HG02763 (cell line): ENCODE data around the gene PHLPP1.
"Not testable (repeated sequence)": the region's sequence is repeated elsewhere in the genome, so short reads cannot be mapped to it uniquely, and the experiment has no call there.

ENCODE experiments used
- ATAC-seq: cut with Tn5 transposase; IDR thresholded peaks from one replicate; pipeline ENCODE4 v1.9.1; 2021; ENCODE audit warnings: mild to moderate bottlenecking, moderate library complexity; ENCODE audit not compliant: unreplicated experiment

The PHLPP1 gene

DNA sequence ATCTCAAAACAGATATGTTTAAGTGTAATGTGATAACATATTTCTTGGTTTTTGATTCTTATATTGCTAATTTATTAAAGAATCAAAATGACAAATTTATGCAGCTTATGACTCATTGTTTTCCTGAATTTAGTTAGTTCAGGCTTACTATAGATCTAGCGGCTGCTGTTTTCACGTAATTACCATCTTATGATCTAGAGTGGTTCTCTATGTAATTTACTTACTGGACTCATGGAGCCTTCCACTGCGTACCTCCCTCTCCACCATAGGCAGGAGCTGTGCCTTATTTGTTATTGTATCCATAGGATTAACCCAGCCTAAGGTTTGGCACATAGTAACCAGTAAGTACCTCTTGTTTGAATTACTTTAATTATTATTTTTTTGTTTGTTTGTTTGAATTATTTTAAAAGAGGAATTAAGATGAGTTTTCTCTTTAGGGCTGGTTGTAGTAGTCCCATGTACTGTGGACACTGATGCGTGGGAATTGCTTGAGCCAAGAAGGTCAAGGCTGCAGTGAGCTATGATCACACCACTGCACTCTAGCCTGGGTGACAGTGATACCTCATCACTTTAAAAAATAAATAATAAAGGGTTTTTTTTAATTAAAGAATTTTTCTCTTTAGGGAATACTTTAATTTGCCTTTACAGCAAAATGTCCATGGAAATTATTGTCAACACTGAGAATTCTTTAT lies 165.5 kb downstream of the PHLPP1 start:
- ATAC-seq: no peak

DNA sequence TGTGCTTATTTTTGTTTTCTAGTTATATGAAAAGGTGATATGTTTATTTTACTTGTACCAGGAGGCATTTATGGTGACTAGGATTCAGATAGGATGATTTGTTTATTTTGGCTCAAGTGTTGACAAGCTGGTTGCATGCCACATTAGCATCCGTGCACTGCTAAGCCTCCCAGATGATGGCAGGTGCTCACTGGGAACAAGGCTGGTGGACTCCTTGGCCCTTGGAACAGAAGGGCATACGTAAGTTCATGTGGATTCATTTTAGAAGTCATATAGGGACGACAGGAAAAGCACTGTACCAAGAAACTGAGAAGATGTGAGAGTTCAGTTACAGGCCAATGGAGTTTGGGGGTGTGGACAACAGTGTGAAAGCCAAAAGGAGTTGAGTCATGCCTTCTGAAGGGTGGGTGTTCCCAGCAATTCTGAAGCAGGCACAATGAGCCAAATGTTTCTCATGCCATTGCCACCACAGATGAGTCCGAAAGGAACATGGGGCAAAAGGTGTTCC lies 166.2 kb downstream of the PHLPP1 start:
- ATAC-seq: no peak

DNA sequence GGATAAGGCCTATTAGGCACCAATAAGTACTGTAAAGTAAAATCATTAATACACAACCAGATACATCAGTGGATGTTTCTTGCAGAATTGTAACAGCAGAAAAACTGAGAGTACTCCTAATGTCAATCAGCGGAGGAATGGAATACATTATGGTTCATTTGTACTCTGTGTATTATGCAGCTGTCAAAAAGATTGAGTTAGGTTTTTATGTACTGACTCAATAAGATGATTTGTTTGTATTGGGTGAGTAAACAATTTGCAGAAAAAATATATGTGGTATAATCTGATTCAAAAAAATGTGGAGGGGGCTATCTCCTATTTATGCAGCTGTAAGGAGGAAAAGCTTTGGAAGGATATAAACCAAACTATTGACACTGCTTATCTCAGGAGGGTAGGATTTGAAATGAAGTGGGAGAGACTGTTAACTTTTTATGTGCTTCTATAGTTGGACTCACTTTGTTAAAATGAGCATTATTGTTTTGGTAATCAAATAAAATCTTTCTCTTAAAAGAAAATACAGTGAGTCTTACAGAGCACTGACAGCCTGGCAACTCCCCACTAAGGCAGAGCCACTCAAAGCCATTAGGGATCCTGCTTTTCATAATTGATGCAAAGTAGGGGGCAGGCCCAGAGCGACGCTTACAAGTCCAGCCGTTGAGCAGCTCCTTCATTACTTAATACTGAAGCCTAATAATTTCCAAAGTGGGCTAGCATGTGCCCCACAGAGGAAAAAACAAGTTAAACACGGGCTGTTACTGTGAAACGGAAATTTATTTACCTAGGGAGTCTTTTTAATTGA lies 168.8 kb downstream of the PHLPP1 start:
- no peak for ATAC-seq

DNA sequence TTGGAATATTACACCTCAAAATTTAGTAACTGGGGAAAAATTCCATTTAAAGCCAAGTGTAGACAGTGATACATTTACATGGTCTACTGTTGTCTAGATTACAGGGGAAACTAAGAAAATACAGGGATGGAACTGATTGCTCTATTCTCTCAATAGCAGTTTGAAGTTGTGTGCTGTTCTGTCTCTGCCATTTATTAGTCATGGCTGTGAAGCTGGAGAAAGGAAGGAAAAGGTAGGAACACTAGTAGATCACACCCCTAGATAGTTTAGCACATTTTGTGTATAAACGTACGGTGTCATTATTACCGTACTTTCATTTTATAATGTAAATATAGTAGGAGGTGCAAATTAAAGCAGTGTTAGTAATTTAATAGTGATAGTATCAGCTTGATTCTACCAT lies 170.5 kb downstream of the PHLPP1 start:
- ATAC-seq: no peak

- ATAC-seq: no peak
These were observed 179.5 kb downstream of the PHLPP1 start for GRCh38 chr18:62894681-62895390.

DNA sequence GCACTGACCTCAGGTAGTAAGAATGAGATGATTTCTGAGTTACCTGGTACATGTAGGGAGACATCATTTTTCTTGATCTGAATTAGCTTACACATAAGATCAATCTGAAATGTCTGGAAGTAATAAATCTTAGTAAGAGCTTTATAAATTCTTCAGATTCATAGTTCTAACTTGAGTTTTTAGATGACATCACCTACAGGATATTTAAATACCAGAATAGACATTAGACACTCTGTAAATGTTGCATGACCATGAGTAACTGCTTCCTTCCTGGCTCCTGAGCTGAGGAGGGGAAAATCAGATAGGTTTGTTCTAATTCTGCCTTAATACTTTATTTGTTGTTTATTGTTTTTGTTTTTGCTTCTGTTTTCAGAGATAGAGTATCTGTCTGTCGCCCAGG lies 181.8 kb downstream of the PHLPP1 start:
- no peak for ATAC-seq

GRCh38 chr18:62898359-62898758 lies 183.0 kb downstream of the PHLPP1 start:
- peak; percentile 90 for ATAC-seq

DNA sequence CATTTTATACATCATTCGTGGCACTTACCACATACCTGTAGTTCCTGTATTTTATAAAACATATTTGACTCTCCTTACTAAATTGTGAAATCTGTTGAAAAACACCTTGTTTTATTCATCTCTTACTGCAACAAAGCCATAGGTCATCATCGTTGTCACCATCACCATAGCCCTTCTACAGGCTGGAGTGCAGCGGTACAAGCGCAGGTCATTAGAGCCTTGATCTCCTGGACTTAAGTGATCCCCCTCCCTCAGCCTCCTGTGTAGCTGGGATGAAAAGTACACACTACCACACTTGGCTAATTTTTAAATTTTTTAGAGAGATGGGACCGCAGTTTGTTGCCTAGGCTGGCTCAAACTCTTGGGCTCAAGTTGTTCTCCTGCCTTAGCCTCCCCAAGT lies 184.2 kb downstream of the PHLPP1 start:
- ATAC-seq: no peak

GRCh38 chr18:62900132-62900883 lies 185.0 kb downstream of the PHLPP1 start:
- no peak for ATAC-seq

DNA sequence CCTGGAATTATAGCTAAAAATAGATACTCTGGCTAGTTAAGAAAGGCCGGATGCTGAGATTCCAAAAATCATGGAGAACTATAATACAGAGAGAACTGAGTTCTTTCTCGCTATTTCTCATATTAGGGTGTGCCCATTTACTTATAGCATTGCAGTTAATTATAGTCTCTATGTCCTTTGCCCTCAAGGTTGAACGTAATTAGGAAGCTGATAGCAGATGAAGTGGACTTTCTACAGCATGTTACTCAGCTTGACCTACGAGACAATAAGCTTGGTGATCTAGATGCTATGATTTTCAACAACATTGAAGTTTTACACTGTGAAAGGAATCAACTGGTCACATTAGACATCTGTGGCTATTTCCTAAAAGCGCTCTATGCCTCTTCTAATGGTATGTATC lies 187.4 kb downstream of the PHLPP1 start:
- no peak for ATAC-seq

- ATAC-seq: no peak
These were observed 189.3 kb downstream of the PHLPP1 start for GRCh38 chr18:62904396-62905285.

DNA sequence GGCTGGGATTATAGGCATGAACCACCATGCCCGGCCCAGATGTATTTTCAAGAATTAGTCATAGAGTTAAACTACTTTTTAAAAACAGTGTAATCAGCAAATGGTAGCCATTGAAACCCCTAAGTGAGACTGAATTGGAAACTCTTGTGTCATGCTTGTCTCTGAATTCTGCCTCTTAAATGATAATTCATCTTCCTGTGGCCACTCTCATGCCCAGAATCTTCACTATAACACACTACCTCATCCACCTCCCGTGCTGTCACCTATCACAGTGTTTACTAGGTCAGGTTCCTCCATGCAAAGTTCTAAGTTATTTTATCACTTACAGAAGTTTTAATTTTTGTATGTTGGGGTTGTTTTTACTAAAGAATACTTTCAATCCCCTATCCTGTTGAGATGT lies 197.5 kb downstream of the PHLPP1 start:
- ATAC-seq: no peak

DNA sequence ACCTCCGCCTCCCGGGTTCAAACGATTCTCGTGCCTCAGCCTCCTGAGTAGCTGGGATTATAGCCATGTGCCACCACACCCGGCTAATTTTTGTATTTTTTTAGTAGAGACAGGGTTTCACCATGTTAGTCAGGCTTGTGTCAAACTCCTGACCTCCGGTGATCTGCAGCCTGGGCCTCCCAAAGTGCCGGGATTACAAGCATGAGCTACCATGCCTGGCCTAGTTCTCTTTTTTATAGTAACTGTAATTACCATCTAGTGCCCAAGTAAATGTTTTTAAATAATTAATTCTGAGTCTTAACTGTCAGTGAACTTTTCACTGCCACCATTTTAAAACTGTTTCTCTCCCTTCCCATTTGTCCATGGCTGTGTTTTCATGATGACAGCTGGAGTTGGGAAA lies 198.5 kb downstream of the PHLPP1 start:
- not testable (repeated sequence) for ATAC-seq

GRCh38 chr18:62914871-62915392 lies 199.6 kb downstream of the PHLPP1 start:
- ATAC-seq: no peak

GRCh38 chr18:62918361-62918760 lies 203.0 kb downstream of the PHLPP1 start:
- ATAC-seq: no peak

- no peak for ATAC-seq
These were observed 203.9 kb downstream of the PHLPP1 start for GRCh38 chr18:62919109-62919838.

GRCh38 chr18:62925031-62925688 lies 209.8 kb downstream of the PHLPP1 start:
- ATAC-seq: no peak

DNA sequence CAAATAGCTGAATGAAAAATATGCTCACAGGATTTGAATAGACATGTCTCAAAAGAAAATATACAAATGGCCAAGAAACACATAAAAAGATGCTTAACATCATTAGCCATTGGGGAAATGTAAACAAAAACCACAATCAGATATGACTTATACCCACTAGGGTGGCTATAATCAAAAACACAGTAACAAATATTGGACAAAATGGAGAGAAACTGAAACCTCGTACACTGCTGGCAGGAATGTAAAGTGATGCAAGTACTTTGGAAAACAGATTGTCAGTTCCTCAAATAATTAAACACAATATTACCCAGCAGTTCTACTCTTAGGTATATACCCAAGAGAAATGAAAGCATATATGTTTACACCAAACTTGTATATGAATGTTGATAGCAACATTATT lies 213.0 kb downstream of the PHLPP1 start:
- ATAC-seq: no peak
